Esophagus muscularis mucosa (tissue), 4 donors: ENCODE results near the gene RNF145. TPM values are rescaled to one million over a fixed set of nuclear protein-coding genes. Genes with fewer than 3 reads are reported as not detected.
"Not testable (repeated sequence)": the region's sequence is repeated elsewhere in the genome, so short reads cannot be mapped to it uniquely, and the experiment has no call there.

Experiments used
- DNase-seq: peaks from one replicate; pipeline ENCODE4 v3.0.0-alpha.2; 2017; ENCODE audit errors: extremely low spot score
- H3K27ac ChIP-seq, 4 donors: fragments of 200-600 bp; sonication (generic); replicated peaks in 1 of 4; 1 replicate in 3 of 4; 2 replicates in 1 of 4; pipeline ENCODE4 v1.5.1; 2016 to 2019; ENCODE audit warnings: mild to moderate bottlenecking in 1 of 4
- H3K27me3 ChIP-seq, 4 donors: fragments of 200-600 bp; sonication (generic); one replicate each; pipeline versions ENCODE4 v1.5.1 to v1.6.0; 2016 to 2019
- H3K36me3 ChIP-seq, 4 donors: fragments of 200-600 bp; sonication (generic); one replicate each; pipeline ENCODE4 v1.5.1; 2016 to 2019
- H3K4me1 ChIP-seq, 4 donors: fragments of 200-600 bp; sonication (generic); one replicate each; pipeline ENCODE4 v1.5.1; 2016 to 2019
- H3K4me3 ChIP-seq, 4 donors: fragments of 200-600 bp; sonication (generic); 1 replicate in 2 of 4; 2 replicates in 2 of 4; pipeline ENCODE4 v1.5.1; 2016 to 2019; ENCODE audit warnings: mild to moderate bottlenecking in 4 of 4, moderate library complexity in 1 of 4
- H3K9me3 ChIP-seq, 4 donors: fragments of 200-600 bp; sonication (generic); 1 replicate in 3 of 4; 2 replicates in 1 of 4; pipeline ENCODE4 v1.5.1; 2016 to 2019
- CTCF ChIP-seq, 3 experiments: fragments of 200-600 bp in 2 of 3; fragments of 450-650 bp in 1 of 3; sonication (generic) in 2 of 3; IDR thresholded peaks; one replicate each; pipeline ENCODE4 v1.5.1; 2017 to 2019; ENCODE audit warnings: antibody characterized with exemption in 3 of 3, mild to moderate bottlenecking in 2 of 3, moderate library complexity in 1 of 3
- EP300 ChIP-seq: sonication (generic); formaldehyde crosslinking; IDR thresholded peaks from one replicate; pipeline ENCODE4 v1.6.1; 2017; ENCODE audit warnings: antibody characterized with exemption
- POLR2A ChIP-seq: fragments of 450-650 bp; IDR thresholded peaks from one replicate; pipeline ENCODE4 v1.6.1; 2017; ENCODE audit warnings: antibody characterized with exemption, moderate library complexity, mild to moderate bottlenecking, low read depth
- POLR2AphosphoS5 ChIP-seq, 2 donors: sonication (generic); formaldehyde crosslinking; IDR thresholded peaks; one replicate each; pipeline ENCODE4 v1.6.1; 2017; ENCODE audit warnings: antibody characterized with exemption in 2 of 2
- WGBS: methylation state at CpG from one replicate; pipeline ENCODE4 v1.1.5; 2018; 5-methylcytosine and 5-hydroxymethylcytosine counted together
- intact Hi-C: fragments of 100-400 bp; cut with DNase I; formaldehyde crosslinking; loops from one replicate; pipeline ENCODE4 v1.15.1; 2023
- total RNA-seq, 4 donors: library from RNA; depleted of rRNA; stranded (reverse); fragments of >200 nt; gene quantifications; one replicate each; pipeline versions ENCODE4 v1.1.0 to v1.2.1, GENCODE V29; 2016

Gene RNF145
- total RNA-seq, 4 donors from 2014 or later: 50.5 to 84.1 (median 63.9) TPM

GRCh38 chr5:159163027-159163700 is 46.2 kb downstream of the RNF145 start:
- H3K4me3 ChIP-seq: no peak overlapping the region
- intact Hi-C loops: loop anchor here (10.0 kb wide), 1 partner anchor 842 kb away; the partner anchor contains the start of gene TTC1
- no peaks in the 10 kb centered on the region for H3K9me3 ChIP-seq
- no peak overlapping the region for H3K27ac ChIP-seq
- WGBS: 57% methylated on average over 1 of the region's 1 CpG
- H3K36me3 ChIP-seq: peaks cover 6 to 54% (median 36%) of the 10 kb centered on the region in 4 donors
- H3K4me1 ChIP-seq: peaks cover 0 to 13% (median 0%) of the 10 kb centered on the region in 4 donors
- DNase-seq: no peak
- no peak for TF ChIP-seq EP300
- no peak for TF ChIP-seq POLR2AphosphoS5 (IDR thresholded peaks at IDR 0.05)
- TF ChIP-seq CTCF (IDR thresholded peaks at IDR 0.05): no peak
- TF ChIP-seq POLR2A: no peak
- H3K27me3 ChIP-seq: no peaks in the 10 kb centered on the region

- TF ChIP-seq POLR2AphosphoS5 (IDR thresholded peaks at IDR 0.05) (no peak), CTCF (IDR thresholded peaks at IDR 0.05) (no peak), POLR2A (no peak), EP300 (no peak)
- intact Hi-C loops: loop anchor here (10.0 kb wide), 1 partner anchor 843 kb away; the partner anchor contains the start of gene TTC1
Observed at GRCh38 chr5:159161361-159162214, 47.8 kb downstream of the RNF145 start.

DNA sequence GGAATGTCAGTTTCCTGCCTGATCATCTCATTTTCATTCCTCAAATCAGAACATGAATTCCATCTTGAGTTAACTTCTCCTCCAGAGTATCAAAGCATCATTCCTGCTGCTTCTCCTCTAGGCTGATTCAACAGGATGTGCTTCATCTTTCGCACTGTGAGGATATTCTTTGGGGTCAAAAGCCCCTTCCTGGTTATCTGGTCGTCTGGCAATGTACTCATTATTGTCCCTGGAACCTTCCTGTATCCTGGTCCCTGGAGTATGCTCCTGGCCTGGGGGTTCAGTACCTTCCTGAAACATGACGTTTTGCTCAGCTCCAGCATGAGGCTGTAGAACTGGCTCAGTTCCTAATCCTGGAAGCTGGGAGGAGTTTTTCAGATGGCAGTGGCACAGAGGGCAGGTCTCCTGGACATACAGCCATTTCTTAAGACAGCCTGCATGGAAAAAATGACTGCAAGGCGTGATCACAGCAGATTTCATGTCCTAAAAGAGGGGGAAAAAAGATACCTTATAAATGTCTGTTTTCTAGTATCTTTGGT is 50.7 kb downstream of the RNF145 start:
- Histone ChIP-seq H3K36me3 (peaks cover 12 to 57% (median 46%) of the 10 kb centered on the region in 4 donors), H3K4me1 (peaks cover 0 to 11% (median 1%) of the 10 kb centered on the region in 4 donors)
- intact Hi-C loops, DNase-seq, H3K27ac ChIP-seq, H3K4me3 ChIP-seq, H3K27me3 ChIP-seq, H3K9me3 ChIP-seq: not testable (repeated sequence)
- 60% methylated on average over 3 of the region's 4 CpGs for WGBS

More at GRCh38 chr5:159161361-159162214, 47.8 kb downstream of the RNF145 start:
- Histone ChIP-seq H3K36me3 (peaks cover 12 to 52% (median 41%) of the 10 kb centered on the region in 4 donors), H3K4me1 (peaks cover 0 to 13% (median 1%) of the 10 kb centered on the region in 4 donors), H3K27ac (no peak overlapping the region), H3K27me3 (no peaks in the 10 kb centered on the region), H3K9me3 (no peaks in the 10 kb centered on the region), H3K4me3 (no peak overlapping the region)
- WGBS: 86% methylated on average over 9 of the region's 9 CpGs
- no peak for DNase-seq

- TF ChIP-seq POLR2A: no peak
- TF ChIP-seq CTCF (IDR thresholded peaks at IDR 0.05): no peak
- no peak for TF ChIP-seq EP300
- TF ChIP-seq POLR2AphosphoS5 (IDR thresholded peaks at IDR 0.05): no peak
- H3K27ac ChIP-seq: no peak overlapping the region
- peaks cover 12 to 57% (median 44%) of the 10 kb centered on the region in 4 donors for H3K36me3 ChIP-seq
- H3K4me1 ChIP-seq: peaks cover 0 to 5% (median 1%) of the 10 kb centered on the region in 4 donors
- H3K27me3 ChIP-seq: no peaks in the 10 kb centered on the region
- no peak for DNase-seq
- no peak overlapping the region for H3K4me3 ChIP-seq
- H3K9me3 ChIP-seq: no peaks in the 10 kb centered on the region
- WGBS: 86% methylated on average over 1 of the region's 1 CpG
- intact Hi-C loops: no loop called here
Observed at GRCh38 chr5:159157552-159157951, 51.8 kb downstream of the RNF145 start.
